Gastrocnemius medialis (tissue), 4 donors: Measurements from ENCODE around the gene RASGEF1B. TPM values are rescaled to one million over a fixed set of nuclear protein-coding genes. Genes with fewer than 3 reads are reported as not detected.
A peak's percentile ranks its signal among the peaks of the same experiment; 100 is the strongest.

Experiments used
- ATAC-seq, 2 donors: fragments of 150-250 bp; one replicate each; pipeline ENCODE4 v1.9.1; 2016
- DNase-seq, 2 donors: peaks; one replicate each; pipeline ENCODE4 v3.0.0-alpha.2; 2019
- H3K27ac ChIP-seq, 4 donors: fragments of 200-600 bp; sonication (generic); 1 replicate in 1 of 4; 2 replicates in 3 of 4; pipeline ENCODE4 v1.5.1; 2016 to 2018; ENCODE audit warnings: mild to moderate bottlenecking in 2 of 4, moderate library complexity in 1 of 4
- H3K27me3 ChIP-seq, 3 donors: fragments of 200-600 bp; sonication (generic) in 2 of 3; 1 replicate in 1 of 3; 2 replicates in 2 of 3; pipeline versions ENCODE4 v1.5.1 to v1.6.0; 2016 to 2019; ENCODE audit warnings: mild to moderate bottlenecking in 1 of 3, moderate library complexity in 1 of 3
- H3K36me3 ChIP-seq, 2 donors: fragments of 200-600 bp; sonication (generic) in 1 of 2; one replicate each; pipeline ENCODE4 v1.5.1; 2017 to 2018
- H3K4me1 ChIP-seq, 2 donors: fragments of 200-600 bp; sonication (generic) in 1 of 2; one replicate each; pipeline ENCODE4 v1.5.1; 2016 to 2017; ENCODE audit warnings: mild to moderate bottlenecking in 2 of 2
- H3K4me3 ChIP-seq, 4 donors: fragments of 200-600 bp; sonication (generic) in 3 of 4; 1 replicate in 1 of 4; 2 replicates in 3 of 4; pipeline ENCODE4 v1.5.1; 2016 to 2019; ENCODE audit warnings: mild to moderate bottlenecking in 2 of 4
- H3K9me3 ChIP-seq, 3 donors: fragments of 200-600 bp; sonication (generic) in 2 of 3; 1 replicate in 1 of 3; 2 replicates in 2 of 3; pipeline ENCODE4 v1.5.1; 2016 to 2019
- POLR2A ChIP-seq, 2 donors: fragments of 450-650 bp; IDR thresholded peaks; one replicate each; pipeline ENCODE4 v1.6.1; 2017; ENCODE audit warnings: antibody characterized with exemption in 2 of 2, mild to moderate bottlenecking in 2 of 2, moderate library complexity in 2 of 2
- in situ Hi-C, 4 donors: fragments of 200-750 bp; cut with MboI; loops; one replicate each; pipeline versions ENCODE4 v1.15.0 to v1.8.0; 2017; ENCODE audit warnings: low sequenced_read_pairs in 4 of 4
- intact Hi-C: fragments of 100-400 bp; cut with DNase I; formaldehyde crosslinking; loops from one replicate; pipeline ENCODE4 v1.15.1; 2023; ENCODE audit warnings: low total_unique reads
- total RNA-seq, 4 donors: library from RNA; depleted of rRNA; stranded (reverse); fragments of >200 nt; gene quantifications; one replicate each; pipeline versions ENCODE4 v1.1.0 to v1.2.3, GENCODE V29; 2016
- TF ChIP-seq, protein P1 (sequence below), 5 experiments: fragments of 450-650 bp in 3 of 5; fragments of 200-600 bp in 2 of 5; sonication (generic) in 2 of 5; IDR thresholded peaks in 4 of 5; conservative IDR thresholded peaks in 1 of 5; 1 replicate in 4 of 5; 2 replicates in 1 of 5; pipeline ENCODE4 v1.5.1; 2016 to 2019; ENCODE audit warnings: antibody characterized with exemption in 5 of 5, mild to moderate bottlenecking in 3 of 5, moderate library complexity in 3 of 5

Gene RASGEF1B
- total RNA-seq, 4 donors from 2014 or later, result 1.9 to 6.0 (median 5.2) TPM

DNA sequence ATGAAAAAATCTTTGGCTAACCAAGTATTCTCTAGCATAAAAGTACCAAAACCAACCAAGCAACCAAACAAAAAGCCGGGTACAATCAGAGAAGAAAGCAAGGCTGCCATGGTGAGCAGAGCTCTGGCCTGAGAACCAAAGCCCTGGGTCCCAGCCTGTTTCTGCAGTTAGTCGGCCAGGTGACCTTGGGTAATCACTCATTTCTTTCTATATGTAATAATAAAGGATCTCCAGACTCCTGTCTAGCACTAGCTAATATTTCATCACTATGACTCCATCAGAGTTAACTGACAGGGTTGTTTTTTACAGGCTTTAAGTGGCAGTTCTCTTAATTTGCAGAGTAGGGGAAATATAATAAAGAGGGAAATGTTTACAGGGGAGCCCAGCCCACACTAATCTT is 34.0 kb upstream of the RASGEF1B start:
- no peak for DNase-seq
- ATAC-seq, result no peak
- intact Hi-C loops, result no loop called here
- Histone ChIP-seq H3K4me1 (no peaks in the 10 kb centered on the region), H3K9me3 (no peaks in the 10 kb centered on the region), H3K27me3 (no peaks in the 10 kb centered on the region), H3K36me3 (no peaks in the 10 kb centered on the region), H3K27ac (peak overlapping the region; percentile 36 to 59 (median 46)), H3K4me3 (no peak overlapping the region)
- in situ Hi-C loops, result no loop called here
- TF ChIP-seq POLR2A (IDR thresholded peaks at IDR 0.05), result no peak
- TF ChIP-seq, protein P1, sequence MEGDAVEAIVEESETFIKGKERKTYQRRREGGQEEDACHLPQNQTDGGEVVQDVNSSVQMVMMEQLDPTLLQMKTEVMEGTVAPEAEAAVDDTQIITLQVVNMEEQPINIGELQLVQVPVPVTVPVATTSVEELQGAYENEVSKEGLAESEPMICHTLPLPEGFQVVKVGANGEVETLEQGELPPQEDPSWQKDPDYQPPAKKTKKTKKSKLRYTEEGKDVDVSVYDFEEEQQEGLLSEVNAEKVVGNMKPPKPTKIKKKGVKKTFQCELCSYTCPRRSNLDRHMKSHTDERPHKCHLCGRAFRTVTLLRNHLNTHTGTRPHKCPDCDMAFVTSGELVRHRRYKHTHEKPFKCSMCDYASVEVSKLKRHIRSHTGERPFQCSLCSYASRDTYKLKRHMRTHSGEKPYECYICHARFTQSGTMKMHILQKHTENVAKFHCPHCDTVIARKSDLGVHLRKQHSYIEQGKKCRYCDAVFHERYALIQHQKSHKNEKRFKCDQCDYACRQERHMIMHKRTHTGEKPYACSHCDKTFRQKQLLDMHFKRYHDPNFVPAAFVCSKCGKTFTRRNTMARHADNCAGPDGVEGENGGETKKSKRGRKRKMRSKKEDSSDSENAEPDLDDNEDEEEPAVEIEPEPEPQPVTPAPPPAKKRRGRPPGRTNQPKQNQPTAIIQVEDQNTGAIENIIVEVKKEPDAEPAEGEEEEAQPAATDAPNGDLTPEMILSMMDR (IDR thresholded peaks at IDR 0.05 in 4 of 5, conservative IDR thresholded peaks at IDR 0.05 in 1 of 5), result no peak

DNA sequence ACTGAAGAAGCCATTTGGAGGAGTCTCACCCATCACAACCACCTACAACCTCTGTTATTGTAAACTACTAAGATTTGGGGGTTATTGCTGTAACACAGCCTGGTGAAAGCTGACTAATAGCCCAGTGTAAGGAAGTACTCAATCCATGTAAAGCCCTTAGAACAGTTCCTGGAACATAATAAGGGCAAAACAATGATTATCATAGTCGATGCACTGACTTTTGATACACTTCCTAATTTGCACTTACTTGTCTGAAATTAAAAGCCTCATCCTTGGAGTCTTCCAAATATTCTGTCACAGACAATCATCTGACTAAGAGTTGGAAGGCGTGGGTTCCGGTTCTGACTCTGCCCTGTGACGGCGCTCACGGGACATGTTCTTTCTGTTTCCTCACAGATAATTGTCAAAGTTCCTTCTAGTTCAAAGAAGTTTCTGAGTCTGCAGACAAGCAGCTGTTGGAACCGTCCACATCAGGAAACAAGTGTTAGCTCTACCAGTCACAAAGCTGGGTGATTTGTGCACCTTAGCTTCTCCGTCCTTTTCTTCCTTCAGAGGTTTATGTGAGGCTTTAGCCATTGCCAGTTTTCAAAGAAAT is 33.4 kb upstream of the RASGEF1B start:
- intact Hi-C loops, result no loop called here
- TF ChIP-seq, protein P1 (IDR thresholded peaks at IDR 0.05 in 4 of 5, conservative IDR thresholded peaks at IDR 0.05 in 1 of 5), result no peak
- peak in 1 of 2 donors; percentile 24 for TF ChIP-seq POLR2A (IDR thresholded peaks at IDR 0.05)
- Histone ChIP-seq H3K4me1 (no peaks in the 10 kb centered on the region), H3K36me3 (no peaks in the 10 kb centered on the region), H3K4me3 (no peak overlapping the region), H3K27ac (peak overlapping the region; percentile 36 to 60 (median 50)), H3K27me3 (no peaks in the 10 kb centered on the region), H3K9me3 (no peaks in the 10 kb centered on the region)
- ATAC-seq (peak; percentile 75 to 78), DNase-seq (peak; percentile 31 to 64)
- in situ Hi-C loops, result no loop called here

GRCh38 chr4:81504112-81505003 is 32.7 kb upstream of the RASGEF1B start:
- no peak overlapping the region for H3K4me3 ChIP-seq
- H3K4me1 ChIP-seq, result no peaks in the 10 kb centered on the region
- no peak for DNase-seq
- TF ChIP-seq, protein P1 (IDR thresholded peaks at IDR 0.05 in 4 of 5, conservative IDR thresholded peaks at IDR 0.05 in 1 of 5), result no peak
- no peak for TF ChIP-seq POLR2A (IDR thresholded peaks at IDR 0.05)
- no peak for ATAC-seq
- H3K27ac ChIP-seq, result peak overlapping the region; percentile 31 to 60 (median 49)
- H3K36me3 ChIP-seq, result no peaks in the 10 kb centered on the region
- H3K9me3 ChIP-seq, result no peaks in the 10 kb centered on the region
- in situ Hi-C loops, result no loop called here
- no peaks in the 10 kb centered on the region for H3K27me3 ChIP-seq
- intact Hi-C loops, result no loop called here

DNA sequence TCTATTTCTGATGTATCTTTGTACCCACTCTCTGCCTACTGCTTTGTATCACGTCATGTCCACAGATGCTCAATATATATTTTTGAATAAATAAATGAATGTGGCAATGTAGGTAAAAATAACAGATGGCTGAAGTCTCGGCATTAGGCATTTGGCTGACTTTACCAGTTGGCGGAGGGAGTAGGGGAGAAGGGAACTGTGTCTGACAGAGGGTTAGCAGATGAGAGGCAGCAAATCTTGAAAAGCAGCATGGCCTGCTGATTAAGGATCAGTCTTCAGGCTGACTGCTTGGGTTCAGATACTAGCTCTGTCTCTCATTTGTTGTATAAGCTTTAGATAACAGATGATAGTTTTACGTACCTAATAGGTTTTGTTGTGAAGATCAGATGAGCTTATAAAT is 31.9 kb upstream of the RASGEF1B start:
- no peak overlapping the region for H3K27ac ChIP-seq
- no peak overlapping the region for H3K4me3 ChIP-seq
- intact Hi-C loops (no loop called here), in situ Hi-C loops (no loop called here)
- no peak for ATAC-seq
- H3K27me3 ChIP-seq, result no peaks in the 10 kb centered on the region
- H3K9me3 ChIP-seq, result no peaks in the 10 kb centered on the region
- DNase-seq, result no peak
- TF ChIP-seq, protein P1 (IDR thresholded peaks at IDR 0.05 in 4 of 5, conservative IDR thresholded peaks at IDR 0.05 in 1 of 5), result no peak
- TF ChIP-seq POLR2A (IDR thresholded peaks at IDR 0.05), result no peak
- no peaks in the 10 kb centered on the region for H3K36me3 ChIP-seq
- no peaks in the 10 kb centered on the region for H3K4me1 ChIP-seq
